ENCODE measurements around the gene PHF20. TPM values are rescaled to one million over a fixed set of nuclear protein-coding genes. Genes with fewer than 3 reads are reported as not detected.
"Not testable (repeated sequence)": the region's sequence is repeated elsewhere in the genome, so short reads cannot be mapped to it uniquely, and the experiment has no call there.

The PHF20 gene
- total RNA-seq, 2 experiments from 2014 or later, result 42.7 to 48.3 TPM

DNA sequence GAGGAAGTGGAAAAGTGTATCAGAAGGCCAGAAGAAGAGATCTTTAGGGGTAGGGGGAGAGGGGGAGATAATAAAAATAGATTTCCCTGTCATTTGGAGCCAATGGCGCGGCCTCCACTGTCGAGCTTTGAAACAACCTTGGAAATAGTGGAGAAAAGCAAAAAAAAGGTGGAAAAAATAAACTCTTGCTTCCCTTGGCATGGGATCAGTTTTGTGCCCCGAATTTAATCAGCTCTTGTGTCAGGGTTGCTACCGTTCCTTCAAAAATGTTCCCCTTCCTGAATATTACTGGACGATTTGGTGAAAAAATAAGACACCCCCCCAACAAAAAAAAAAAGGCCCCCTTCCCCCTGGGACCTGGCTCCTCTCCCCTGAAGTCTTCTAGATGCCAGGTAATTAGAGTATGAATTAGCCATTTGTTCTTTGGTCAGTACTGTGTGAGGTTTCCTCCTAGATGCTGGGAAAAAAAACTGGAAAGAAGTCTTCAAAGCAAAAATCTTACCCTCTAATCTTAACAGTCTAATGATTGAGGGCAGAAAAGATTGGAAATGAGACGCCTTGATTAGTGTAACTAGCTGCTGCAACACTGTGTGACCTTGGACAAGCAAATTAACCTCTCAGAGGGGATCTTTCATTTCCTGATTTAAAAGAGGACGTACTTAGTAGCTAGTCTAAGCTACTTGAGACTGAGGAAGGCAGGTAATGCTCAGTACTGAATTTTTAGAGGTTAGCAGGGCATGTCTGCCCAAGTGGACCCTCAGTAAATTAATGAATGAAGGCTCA, 28.9 kb upstream of the PHF20 start:
- Mint-ChIP-seq H3K27me3 (no peaks in the 10 kb centered on the region), H3K4me3 (peak overlapping the region; percentile 98)
- POLR2A ChIA-PET, result interaction anchor here (0.7 to 17.5 kb wide), 56 partner anchors 9 to 1436 kb away, joined by 3 to 516 read pairs (median 5); partner anchors contain the start of genes CEP250, CPNE1, DSN1 and DYNLRB1

DNA sequence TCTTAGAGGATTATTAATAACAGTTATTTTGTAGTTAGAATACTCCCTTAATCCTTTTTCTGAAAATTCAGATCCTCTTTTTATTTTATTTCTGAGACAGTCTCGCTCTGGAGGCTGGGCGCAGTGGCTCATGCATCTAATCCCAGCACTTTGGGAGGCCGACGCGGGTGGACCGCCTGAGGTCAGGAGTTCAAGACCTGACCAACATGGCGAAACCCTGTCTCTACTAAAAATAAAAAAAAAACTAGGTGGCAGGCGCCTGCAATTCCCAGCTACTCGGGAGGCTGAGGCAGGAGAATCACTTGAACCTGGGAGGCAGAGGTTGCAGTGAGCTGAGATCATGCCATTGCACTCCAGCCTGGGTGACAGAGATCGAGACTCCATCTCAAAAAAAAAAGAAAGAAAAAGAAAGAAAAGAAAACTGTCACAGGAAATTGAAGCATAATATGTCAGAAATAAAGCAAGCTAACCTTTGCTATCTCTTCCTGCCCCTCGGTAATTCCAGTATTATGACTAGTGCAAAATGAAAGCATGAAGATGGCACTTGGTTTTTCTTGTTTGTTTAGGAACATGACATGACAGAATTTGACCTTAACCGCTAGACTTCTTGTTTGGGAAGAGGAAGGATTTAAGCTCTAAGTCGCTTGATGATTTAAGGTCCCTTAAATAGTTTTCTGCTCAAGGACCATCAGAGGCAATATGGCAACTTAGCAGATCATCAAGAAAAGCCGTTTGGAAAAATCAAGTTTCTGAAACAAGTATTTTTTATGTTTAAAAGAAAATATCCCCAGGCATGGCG, 27.9 kb upstream of the PHF20 start:
- CTCF ChIA-PET, result interaction anchor here (0.6 to 3.1 kb wide), 10 partner anchors 13 to 289 kb away, joined by 3 to 71 read pairs (median 6); partner anchors contain the start of genes PHF20 and SCAND1
- H3K36me3 Mint-ChIP-seq (ENCODE audit: low read depth), result peaks cover 32% of the 10 kb centered on the region
- H3K9me3 Mint-ChIP-seq, result no peaks in the 10 kb centered on the region

More for the DNA sequence above, 28.9 kb upstream of the PHF20 start:
- peak overlapping the region; percentile 99 for H3K27ac Mint-ChIP-seq
- DNase-seq, result no peak
- CTCF ChIA-PET, result interaction anchor here (0.6 to 3.1 kb wide), 17 partner anchors 12 to 288 kb away, joined by 3 to 71 read pairs (median 4); partner anchors contain the start of genes PHF20, SCAND1 and SPAG4
- H3K4me1 Mint-ChIP-seq, result peaks cover 39% of the 10 kb centered on the region
- H3K9me3 Mint-ChIP-seq, result no peaks in the 10 kb centered on the region
- peaks cover 41% of the 10 kb centered on the region for H3K36me3 Mint-ChIP-seq (ENCODE audit: low read depth)

GRCh38 chr20:35744492-35744841, 27.3 kb upstream of the PHF20 start:
- peak overlapping the region; percentile 99 for H3K27ac Mint-ChIP-seq
- not testable (repeated sequence) for H3K9me3 Mint-ChIP-seq, H3K27me3 Mint-ChIP-seq, DNase-seq
- ChIA-PET CTCF (interaction anchor here (1.0 to 3.1 kb wide), 3 partner anchors 26 to 210 kb away, joined by 3 to 71 read pairs (median 49); partner anchors contain the start of genes PHF20 and SCAND1), POLR2A (interaction anchor here (0.7 to 17.5 kb wide), 14 partner anchors 11 to 254 kb away, joined by 3 to 516 read pairs (median 34); partner anchors contain the start of genes CPNE1, NFS1, PHF20 and RBM12)
- peaks cover 26% of the 10 kb centered on the region for H3K4me1 Mint-ChIP-seq
- peak overlapping the region; percentile 98 for H3K4me3 Mint-ChIP-seq
- peaks cover 28% of the 10 kb centered on the region for H3K36me3 Mint-ChIP-seq (ENCODE audit: low read depth)

More for the DNA sequence above, 27.9 kb upstream of the PHF20 start:
- Mint-ChIP-seq H3K4me1 (peaks cover 30% of the 10 kb centered on the region), H3K27ac (peak overlapping the region; percentile 99), H3K27me3 (no peaks in the 10 kb centered on the region), H3K4me3 (peak overlapping the region; percentile 98)
- DNase-seq, result peak; percentile 33
- POLR2A ChIA-PET, result interaction anchor here (0.7 to 17.5 kb wide), 25 partner anchors 8 to 1228 kb away, joined by 3 to 516 read pairs (median 19); partner anchors contain the start of genes CEP250, CPNE1, DYNLRB1 and EDEM2

GRCh38 chr20:35750611-35751010, 21.2 kb upstream of the PHF20 start:
- Mint-ChIP-seq H3K36me3 (ENCODE audit: low read depth) (no peaks in the 10 kb centered on the region), H3K27me3 (peaks cover 4% of the 10 kb centered on the region), H3K27ac (no peak overlapping the region), H3K4me3 (no peak overlapping the region), H3K4me1 (no peaks in the 10 kb centered on the region), H3K9me3 (no peaks in the 10 kb centered on the region)
- POLR2A ChIA-PET, result interaction anchor here (1.0 to 2.3 kb wide), 2 partner anchors 8 to 21 kb away, joined by 3 to 8 read pairs; partner anchors contain the start of genes PHF20 and RBM39
- DNase-seq, result no peak
- CTCF ChIA-PET, result no interaction called here

DNA sequence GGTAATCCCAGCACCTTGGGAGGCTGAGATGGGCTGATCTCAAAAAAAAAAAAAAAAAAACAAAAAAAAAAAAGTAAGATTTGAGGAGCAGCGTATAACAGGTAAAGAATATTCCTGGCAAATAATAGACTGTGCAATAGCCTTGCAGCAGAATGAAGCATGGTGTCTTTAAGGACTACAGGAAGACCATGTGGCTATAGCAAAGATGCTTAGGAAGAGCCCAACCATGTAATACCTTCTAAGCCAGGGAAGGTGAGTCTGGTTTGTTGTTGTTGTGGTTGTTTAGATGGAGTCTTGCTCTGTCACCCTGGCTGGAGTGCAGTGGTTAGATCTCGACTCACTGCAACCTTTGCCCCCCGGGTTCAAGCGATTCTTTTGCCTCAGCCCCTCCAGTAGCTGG, 15.4 kb upstream of the PHF20 start:
- H3K4me1 Mint-ChIP-seq, result no peaks in the 10 kb centered on the region
- POLR2A ChIA-PET, result interaction anchor here (4.2 kb wide), 1 partner anchor 13 kb away, joined by 21 read pairs; the partner anchor contains the start of gene RBM39
- no peak for DNase-seq
- H3K4me3 Mint-ChIP-seq, result no peak overlapping the region
- H3K9me3 Mint-ChIP-seq, result no peaks in the 10 kb centered on the region
- no peaks in the 10 kb centered on the region for H3K36me3 Mint-ChIP-seq (ENCODE audit: low read depth)
- CTCF ChIA-PET, result interaction anchor here (0.6 kb wide), 1 partner anchor 95 kb away, joined by 3 read pairs; no protein-coding TSS in a partner anchor
- H3K27me3 Mint-ChIP-seq, result peaks cover 4% of the 10 kb centered on the region
- no peak overlapping the region for H3K27ac Mint-ChIP-seq

DNA sequence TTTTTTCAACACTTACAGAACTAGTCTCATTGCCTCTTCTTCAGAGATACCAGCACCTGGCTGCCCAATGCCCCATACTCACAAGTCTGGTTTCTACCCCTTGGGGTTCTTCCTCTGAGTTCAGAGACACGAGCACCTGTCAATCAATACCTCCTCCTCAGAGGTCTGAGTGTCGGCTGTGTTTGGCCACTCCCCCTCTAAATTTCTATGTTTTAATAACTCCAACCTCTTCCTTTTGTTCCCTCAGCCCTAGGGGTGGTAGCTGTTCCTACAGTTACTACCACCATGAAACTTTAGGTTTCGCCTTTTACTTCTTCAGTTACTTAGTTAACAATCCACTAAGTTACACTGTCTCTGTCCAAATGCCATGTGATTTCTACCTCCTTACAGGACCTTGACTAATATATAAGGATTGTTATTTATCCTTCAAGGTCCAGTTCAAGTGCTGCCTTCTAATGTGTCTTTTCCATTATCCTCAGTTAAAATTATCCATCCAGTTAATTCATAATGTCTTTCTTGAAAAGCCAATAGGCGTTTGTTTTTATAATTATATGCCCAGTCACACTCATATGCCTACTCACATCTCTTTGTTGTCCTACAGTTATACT, 14.6 kb upstream of the PHF20 start:
- no peaks in the 10 kb centered on the region for H3K36me3 Mint-ChIP-seq (ENCODE audit: low read depth)
- ChIA-PET CTCF (interaction anchor here (0.6 kb wide), 1 partner anchor 139 kb away, joined by 3 read pairs; no protein-coding TSS in a partner anchor), POLR2A (interaction anchor here (4.2 kb wide), 1 partner anchor 14 kb away, joined by 21 read pairs; the partner anchor contains the start of gene RBM39)
- H3K4me1 Mint-ChIP-seq, result no peaks in the 10 kb centered on the region
- H3K4me3 Mint-ChIP-seq, result no peak overlapping the region
- no peak for DNase-seq
- H3K9me3 Mint-ChIP-seq, result no peaks in the 10 kb centered on the region
- no peak overlapping the region for H3K27ac Mint-ChIP-seq
- H3K27me3 Mint-ChIP-seq, result peaks cover 4% of the 10 kb centered on the region

DNA sequence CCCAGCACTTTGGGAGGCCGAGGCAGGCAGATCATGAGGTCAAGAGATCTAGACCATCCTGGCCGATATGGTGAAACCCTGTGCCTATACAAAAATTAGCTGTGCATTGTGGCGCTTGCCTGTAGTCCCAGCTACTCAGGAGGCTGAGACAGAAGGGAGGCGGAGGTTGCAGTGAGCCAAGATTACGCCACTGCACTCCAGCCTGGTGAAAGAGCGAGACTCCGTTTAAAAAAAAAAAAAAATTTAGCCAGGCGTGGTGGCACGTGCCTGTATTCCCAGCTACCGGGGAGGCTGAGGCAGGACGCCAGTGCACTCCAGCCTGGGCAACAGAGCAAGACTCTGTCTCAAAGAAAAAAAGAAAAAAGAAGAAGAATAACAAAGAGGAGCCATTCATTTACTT, 10.3 kb upstream of the PHF20 start:
- DNase-seq; H3K4me3 Mint-ChIP-seq; H3K4me1 Mint-ChIP-seq; H3K27me3 Mint-ChIP-seq; H3K9me3 Mint-ChIP-seq; H3K36me3 Mint-ChIP-seq (ENCODE audit: low read depth); H3K27ac Mint-ChIP-seq: not testable (repeated sequence)
- CTCF ChIA-PET, result interaction anchor here (0.8 kb wide), 1 partner anchor 19 kb away, joined by 4 read pairs; no protein-coding TSS in a partner anchor
- POLR2A ChIA-PET, result interaction anchor here (2.8 kb wide), 1 partner anchor 19 kb away, joined by 13 read pairs; the partner anchor contains the start of gene RBM39

DNA sequence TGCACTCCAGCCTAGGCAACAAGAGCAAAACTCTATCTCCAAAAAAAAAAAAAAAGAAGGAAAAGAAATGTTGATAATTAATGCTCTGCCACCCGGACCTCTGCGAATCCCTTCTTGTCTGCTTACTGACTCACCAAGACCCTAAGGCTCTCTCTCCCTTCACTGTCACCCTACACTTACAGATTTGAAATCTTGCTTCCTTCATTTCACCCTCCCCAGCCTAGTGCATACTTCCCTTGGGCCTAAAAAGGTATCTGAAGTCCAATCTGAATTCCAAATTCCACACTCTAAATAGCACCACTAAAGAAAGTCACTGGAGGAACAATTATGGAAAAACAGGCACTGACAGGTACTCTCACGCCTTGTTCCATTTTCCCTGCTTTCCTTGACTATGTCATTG, 9.4 kb upstream of the PHF20 start:
- POLR2A ChIA-PET, result interaction anchor here (1.1 to 2.8 kb wide), 2 partner anchors 20 kb away, joined by 6 to 13 read pairs; partner anchors contain the start of gene RBM39
- CTCF ChIA-PET, result interaction anchor here (0.8 kb wide), 1 partner anchor 20 kb away, joined by 4 read pairs; no protein-coding TSS in a partner anchor
- H3K27me3 Mint-ChIP-seq, result no peaks in the 10 kb centered on the region
- no peak for DNase-seq
- no peaks in the 10 kb centered on the region for H3K9me3 Mint-ChIP-seq
- H3K4me3 Mint-ChIP-seq, result no peak overlapping the region
- peaks cover 12% of the 10 kb centered on the region for H3K4me1 Mint-ChIP-seq
- H3K36me3 Mint-ChIP-seq (ENCODE audit: low read depth), result no peaks in the 10 kb centered on the region
- no peak overlapping the region for H3K27ac Mint-ChIP-seq

DNA sequence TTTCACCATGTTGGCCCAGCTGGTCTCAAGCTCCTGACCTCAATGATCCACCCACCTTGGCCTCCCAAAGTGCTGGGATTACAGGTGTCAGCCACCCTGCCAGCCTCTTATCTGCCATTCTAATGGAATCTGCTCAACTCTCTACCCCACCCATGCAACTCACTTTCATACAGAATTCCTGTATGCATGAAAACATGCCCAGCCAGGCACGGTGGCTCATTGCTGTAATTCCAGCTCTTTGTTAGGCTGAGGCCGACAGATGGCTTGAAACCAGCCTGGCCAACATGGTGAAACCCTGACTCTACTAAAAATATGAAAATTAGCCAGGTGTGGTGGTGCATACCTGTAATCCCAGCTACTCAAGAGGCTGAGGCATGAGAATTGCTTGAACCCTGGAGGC, 6.9 kb upstream of the PHF20 start:
- CTCF ChIA-PET; H3K9me3 Mint-ChIP-seq; H3K4me3 Mint-ChIP-seq; DNase-seq; H3K27me3 Mint-ChIP-seq; H3K36me3 Mint-ChIP-seq (ENCODE audit: low read depth); H3K27ac Mint-ChIP-seq: not testable (repeated sequence)
- peaks cover 32% of the 10 kb centered on the region for H3K4me1 Mint-ChIP-seq
- POLR2A ChIA-PET, result interaction anchor here (1.1 to 10.2 kb wide), 2 partner anchors 10 to 25 kb away, joined by 3 to 516 read pairs; partner anchors contain the start of gene RBM39

DNA sequence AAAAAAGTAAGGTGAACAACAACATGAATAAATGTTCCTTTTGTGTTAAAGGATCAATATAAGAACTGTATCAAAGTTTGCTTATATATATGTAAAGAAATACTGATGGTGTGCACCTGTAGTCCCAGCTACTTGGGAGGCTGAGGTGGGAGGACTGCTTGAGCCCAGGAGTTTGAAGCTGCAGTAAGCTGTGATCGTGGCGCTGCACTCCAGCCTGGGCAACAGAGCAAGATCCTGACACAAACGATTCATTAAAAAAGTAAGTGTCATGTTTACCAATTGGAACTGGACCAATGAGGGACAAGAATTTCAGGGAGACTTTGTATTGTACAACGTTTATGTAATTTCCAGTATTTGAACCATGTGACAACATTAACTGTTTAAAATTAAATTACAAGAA, 5.0 kb upstream of the PHF20 start:
- POLR2A ChIA-PET, result interaction anchor here (10.2 kb wide), 1 partner anchor 27 kb away, joined by 516 read pairs; the partner anchor contains the start of gene RBM39
- Mint-ChIP-seq H3K27me3 (no peaks in the 10 kb centered on the region), H3K4me1 (peaks cover 42% of the 10 kb centered on the region), H3K4me3 (no peak overlapping the region), H3K36me3 (ENCODE audit: low read depth) (peaks cover 9% of the 10 kb centered on the region), H3K9me3 (peaks cover 4% of the 10 kb centered on the region), H3K27ac (peak overlapping the region; percentile 98)
- CTCF ChIA-PET, result no interaction called here
- no peak for DNase-seq

DNA sequence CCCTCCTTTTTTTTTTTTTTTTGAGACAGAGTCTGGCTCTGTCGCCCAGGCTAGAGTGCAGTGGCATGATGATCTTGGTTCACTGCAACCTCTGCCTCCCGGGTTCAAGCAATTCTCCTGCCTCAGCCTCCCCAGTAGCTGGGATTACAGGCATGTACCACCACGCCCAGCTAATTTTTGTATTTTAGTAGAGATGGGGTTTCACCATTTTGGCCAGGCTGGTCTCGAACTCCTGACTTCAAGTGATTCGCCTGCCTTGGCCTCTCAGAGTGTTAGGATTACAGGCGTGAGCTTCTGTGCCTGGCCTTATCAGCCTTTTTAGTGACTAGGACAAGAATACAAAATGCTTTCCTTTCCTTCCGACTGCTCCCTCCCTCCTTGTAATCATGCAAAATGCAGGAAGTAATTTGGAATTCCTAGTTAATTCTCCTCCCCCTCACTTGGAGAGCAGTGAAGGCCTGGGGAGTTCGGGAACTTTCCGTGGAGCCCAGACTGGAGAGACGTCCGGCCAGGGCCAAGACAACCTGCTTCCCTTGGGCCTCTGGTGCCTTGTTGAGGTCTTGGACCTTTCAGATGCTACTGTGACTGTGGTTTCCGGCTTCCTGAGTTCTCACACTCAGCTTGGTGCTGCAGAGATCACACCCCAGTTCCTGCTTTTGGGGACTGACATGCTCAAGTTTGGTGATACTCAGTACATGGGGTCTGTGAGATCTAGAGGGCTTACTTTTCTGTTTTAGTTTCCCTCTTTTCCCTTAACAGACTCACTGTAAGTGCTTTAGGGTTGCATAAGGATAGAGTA, 3.9 kb upstream of the PHF20 start:
- POLR2A ChIA-PET, result interaction anchor here (0.5 to 10.2 kb wide), 9 partner anchors 14 to 186 kb away, joined by 3 to 516 read pairs (median 4); partner anchors contain the start of genes CPNE1, RBM12, RBM39 and SCAND1
- Mint-ChIP-seq H3K4me1 (peaks cover 44% of the 10 kb centered on the region), H3K36me3 (ENCODE audit: low read depth) (peaks cover 9% of the 10 kb centered on the region), H3K27ac (peak overlapping the region; percentile 98), H3K9me3 (peaks cover 4% of the 10 kb centered on the region), H3K27me3 (no peaks in the 10 kb centered on the region), H3K4me3 (peak overlapping the region; percentile 69)
- CTCF ChIA-PET, result interaction anchor here (0.7 to 6.0 kb wide), 4 partner anchors 25 to 186 kb away, joined by 3 to 71 read pairs (median 10); partner anchors contain the start of genes RBM39 and SCAND1
- DNase-seq, result peak; percentile 79

Data from activated CD4-positive, alpha-beta memory T cell treated with anti-CD3 and anti-CD28 coated beads, Interleukin-2, amount 10 ng/mL, durations not matched to agents 7 days and 5 days (primary cell).